Testis (tissue), 3 donors: Measurements from ENCODE around the gene WDR38. TPM values are rescaled to one million over a fixed set of nuclear protein-coding genes. Genes with fewer than 3 reads are reported as not detected.
A peak's percentile ranks its signal among the peaks of the same experiment; 100 is the strongest.
"Not testable (repeated sequence)": the region's sequence is repeated elsewhere in the genome, so short reads cannot be mapped to it uniquely, and the experiment has no call there.

Source experiments
- DNase-seq: peaks from one replicate; pipeline ENCODE4 v3.0.0-alpha.2; 2019
- H3K27ac ChIP-seq, 2 donors: fragments of 200-600 bp; sonication (generic); one replicate each; pipeline ENCODE4 v1.5.1; 2019
- H3K27me3 ChIP-seq: fragments of 200-600 bp; sonication (generic); one replicate; pipeline ENCODE4 v1.5.1; 2019
- H3K36me3 ChIP-seq: fragments of 200-600 bp; sonication (generic); one replicate; pipeline ENCODE4 v1.5.1; 2017; ENCODE audit warnings: low read depth; ENCODE audit errors: missing control alignments
- H3K4me1 ChIP-seq: fragments of 200-600 bp; sonication (generic); one replicate; pipeline ENCODE4 v1.5.1; 2019
- H3K4me3 ChIP-seq, 2 donors: fragments of 200-600 bp; sonication (generic); one replicate each; pipeline ENCODE4 v1.5.1; 2017 to 2019
- H3K9me3 ChIP-seq: fragments of 200-600 bp; sonication (generic); one replicate; pipeline ENCODE4 v1.5.1; 2017
- CTCF ChIP-seq, 3 experiments: fragments of 450-650 bp in 2 of 3; fragments of 200-600 bp in 1 of 3; sonication (generic) in 1 of 3; IDR thresholded peaks; one replicate each; pipeline ENCODE4 v1.5.1; 2016 to 2019; ENCODE audit warnings: antibody characterized with exemption in 3 of 3, mild to moderate bottlenecking in 2 of 3, moderate library complexity in 1 of 3
- POLR2A ChIP-seq: fragments of 450-650 bp; IDR thresholded peaks from one replicate; pipeline ENCODE4 v1.6.1; 2017; ENCODE audit warnings: antibody characterized with exemption, mild to moderate bottlenecking, moderate library complexity
- WGBS, 2 donors: methylation state at CpG; one replicate each; pipeline ENCODE4 v1.1.5; 2018; 5-methylcytosine and 5-hydroxymethylcytosine counted together
- intact Hi-C: fragments of 100-400 bp; cut with DNase I; formaldehyde crosslinking; loops from one replicate; pipeline ENCODE4 v1.15.1; 2023; ENCODE audit warnings: low total_unique reads
- polyA plus RNA-seq: library from polyadenylated mRNA; stranded (reverse); fragments of 350-450 nt; fragmentation: Illumina TruSeq; extraction: RNeasy Lipid Tissue Mini Kit (QIAGEN cat#74804); gene quantifications from one replicate; pipeline ENCODE4 v1.2.3, GENCODE V29; 2014; ENCODE audit warnings: low read depth, low replicate concordance; ENCODE audit not compliant: insufficient read depth
- total RNA-seq, 2 donors: library from RNA; depleted of rRNA; stranded (reverse); fragments of >200 nt; gene quantifications; one replicate each; pipeline ENCODE4 v1.2.3, GENCODE V29; 2016

Gene WDR38
- total and polyA plus RNA-seq, 3 donors from 2014 or later, result 3.2 to 11.8 (median 7.6) TPM

- no peak for TF ChIP-seq POLR2A
- no peak for TF ChIP-seq CTCF (IDR thresholded peaks at IDR 0.05)
- 59 to 66% methylated on average over 5 of the region's 5 CpGs for WGBS, 2 donors
- H3K36me3 ChIP-seq, result no peaks in the 10 kb centered on the region
- no peaks in the 10 kb centered on the region for H3K27me3 ChIP-seq
- intact Hi-C loops, result no loop called here
- H3K27ac ChIP-seq, result no peak overlapping the region
- peaks cover 17% of the 10 kb centered on the region for H3K4me1 ChIP-seq
- no peak overlapping the region for H3K4me3 ChIP-seq
- DNase-seq, result no peak
- H3K9me3 ChIP-seq, result no peaks in the 10 kb centered on the region
Observed at GRCh38 chr9:124829334-124829669, 24.0 kb upstream of the WDR38 start.

GRCh38 chr9:124830593-124830992 is 22.7 kb upstream of the WDR38 start:
- intact Hi-C loops, result no loop called here
- Histone ChIP-seq H3K27ac (no peak overlapping the region), H3K9me3 (no peaks in the 10 kb centered on the region), H3K4me3 (no peak overlapping the region), H3K4me1 (peaks cover 27% of the 10 kb centered on the region), H3K27me3 (no peaks in the 10 kb centered on the region), H3K36me3 (no peaks in the 10 kb centered on the region)
- TF ChIP-seq CTCF (IDR thresholded peaks at IDR 0.05) (no peak), POLR2A (no peak)
- WGBS, 2 donors, result 67 to 71% methylated on average over 4 of the region's 4 CpGs
- DNase-seq, result no peak

- no peak overlapping the region for H3K4me3 ChIP-seq
- no peak for TF ChIP-seq CTCF (IDR thresholded peaks at IDR 0.05)
- H3K4me1 ChIP-seq, result peaks cover 27% of the 10 kb centered on the region
- intact Hi-C loops, result no loop called here
- no peaks in the 10 kb centered on the region for H3K9me3 ChIP-seq
- H3K36me3 ChIP-seq, result no peaks in the 10 kb centered on the region
- peak; percentile 74 for DNase-seq
- 52 to 70% methylated on average over 9 of the region's 9 CpGs for WGBS, 2 donors
- no peak overlapping the region for H3K27ac ChIP-seq
- no peaks in the 10 kb centered on the region for H3K27me3 ChIP-seq
Observed at GRCh38 chr9:124831642-124832364, 21.5 kb upstream of the WDR38 start.

- Histone ChIP-seq H3K27me3 (no peaks in the 10 kb centered on the region), H3K36me3 (no peaks in the 10 kb centered on the region), H3K9me3 (no peaks in the 10 kb centered on the region), H3K4me3 (no peak overlapping the region), H3K27ac (peak overlapping the region in 1 of 2 donors; percentile 10), H3K4me1 (peaks cover 29% of the 10 kb centered on the region)
- WGBS, 2 donors, result 84 to 90% methylated on average over 7 of the region's 7 CpGs
- no peak for DNase-seq
- no peak for TF ChIP-seq CTCF (IDR thresholded peaks at IDR 0.05)
- no peak for TF ChIP-seq POLR2A
- intact Hi-C loops, result no loop called here
Observed at GRCh38 chr9:124834591-124834990, 18.7 kb upstream of the WDR38 start.

- peak overlapping the region in 1 of 2 donors; percentile 10 for H3K27ac ChIP-seq
- intact Hi-C loops, result no loop called here
- peaks cover 34% of the 10 kb centered on the region for H3K4me1 ChIP-seq
- H3K4me3 ChIP-seq, result no peak overlapping the region
- H3K27me3 ChIP-seq, result no peaks in the 10 kb centered on the region
- no peaks in the 10 kb centered on the region for H3K36me3 ChIP-seq
- H3K9me3 ChIP-seq, result no peaks in the 10 kb centered on the region
- peak; percentile 86 for DNase-seq
- TF ChIP-seq CTCF (IDR thresholded peaks at IDR 0.05) (no peak), POLR2A (no peak)
- 44 to 51% methylated on average over 8 to 13 of the region's 13 CpGs for WGBS, 2 donors
Observed at GRCh38 chr9:124835026-124835557, 18.2 kb upstream of the WDR38 start.

GRCh38 chr9:124838132-124838531 is 15.1 kb upstream of the WDR38 start:
- H3K36me3 ChIP-seq, intact Hi-C loops, H3K27me3 ChIP-seq, H3K27ac ChIP-seq, H3K9me3 ChIP-seq, H3K4me3 ChIP-seq: not testable (repeated sequence)
- peak; percentile 71 for DNase-seq
- peaks cover 22% of the 10 kb centered on the region for H3K4me1 ChIP-seq
- 45 to 56% methylated on average over 5 of the region's 5 CpGs for WGBS, 2 donors

- H3K4me3 ChIP-seq, H3K27ac ChIP-seq, intact Hi-C loops, H3K27me3 ChIP-seq, H3K9me3 ChIP-seq, DNase-seq, H3K36me3 ChIP-seq: not testable (repeated sequence)
- peaks cover 22% of the 10 kb centered on the region for H3K4me1 ChIP-seq
- 26 to 65% methylated on average over 2 to 23 of the region's 52 CpGs for WGBS, 2 donors
Observed at GRCh38 chr9:124838567-124839275, 14.5 kb upstream of the WDR38 start.
